Heart left ventricle (tissue), 16 donors: ENCODE data around the gene HOXC11. TPM values are rescaled to one million over a fixed set of nuclear protein-coding genes. Genes with fewer than 3 reads are reported as not detected.

Experiments
- ATAC-seq, 4 donors: fragments of 200-7000 bp; cut with Tn5 transposase; one replicate each; pipeline ENCODE4 v1.9.1; 2020 to 2022; ENCODE audit warnings: moderate library complexity in 4 of 4, mild to moderate bottlenecking in 3 of 4, moderate number of reproducible peaks in 1 of 4
- DNase-seq, 5 donors: peaks; one replicate each; pipeline ENCODE4 v3.0.0-alpha.2; 2020
- H3K27ac ChIP-seq, 12 donors: fragments of 200-600 bp; sonication (generic) in 4 of 12; one replicate each; pipeline versions ENCODE4 v1.5.0 to v1.8.0; 2016 to 2022; ENCODE audit warnings: mild to moderate bottlenecking in 2 of 12
- H3K27me3 ChIP-seq, 9 donors: fragments of 200-600 bp; sonication (generic) in 2 of 9; one replicate each; pipeline versions ENCODE4 v1.5.1 to v1.8.0; 2016 to 2022; ENCODE audit warnings: mild to moderate bottlenecking in 3 of 9
- H3K36me3 ChIP-seq, 9 donors: fragments of 200-600 bp; sonication (generic) in 2 of 9; one replicate each; pipeline versions ENCODE4 v1.5.0 to v1.8.0; 2018 to 2022; ENCODE audit warnings: mild to moderate bottlenecking in 2 of 9
- H3K4me1 ChIP-seq, 12 donors: fragments of 200-600 bp; sonication (generic) in 4 of 12; one replicate each; pipeline versions ENCODE4 v1.5.0 to v1.8.0; 2016 to 2022; ENCODE audit warnings: mild to moderate bottlenecking in 3 of 12
- H3K4me3 ChIP-seq, 12 donors: fragments of 200-600 bp; sonication (generic) in 4 of 12; one replicate each; pipeline versions ENCODE4 v1.5.0 to v1.8.0; 2017 to 2022; ENCODE audit warnings: mild to moderate bottlenecking in 9 of 12, moderate library complexity in 4 of 12
- H3K9me3 ChIP-seq, 12 donors: fragments of 200-600 bp; sonication (generic) in 4 of 12; one replicate each; pipeline versions ENCODE4 v1.5.0 to v1.8.0; 2016 to 2022; ENCODE audit warnings: mild to moderate bottlenecking in 1 of 12
- POLR2A ChIP-seq, 2 donors: fragments of 450-650 bp; IDR thresholded peaks; one replicate each; pipeline ENCODE4 v1.6.1; 2017; ENCODE audit warnings: antibody characterized with exemption in 2 of 2, mild to moderate bottlenecking in 2 of 2, moderate library complexity in 2 of 2
- WGBS, 4 donors: extraction: QIAGEN DNeasy Blood & Tissue Kit in 2 of 4; methylation state at CpG; one replicate each; pipeline versions ENCODE4 v1.1.5 to v1.1.7; 2013 to 2018; 5-methylcytosine and 5-hydroxymethylcytosine counted together
- intact Hi-C, 10 donors: fragments of 100-400 bp; cut with DNase I; formaldehyde crosslinking; loops; one replicate each; pipeline versions ENCODE4 v1.11.1 to v1.14.2; 2022
- polyA plus RNA-seq, 2 donors: library from polyadenylated mRNA; stranded (reverse); fragments of 200-250 nt; gene quantifications; one replicate each; pipeline ENCODE4 v1.2.3, GENCODE V29; 2013
- total RNA-seq, 9 donors: library from RNA; depleted of rRNA in 2 of 9; stranded (reverse); fragments of >200 nt in 2 of 9; fragmentation: NEBNext Ultra II Directional in 3 of 9; extraction: Animal tissue kit (Norgen Biotek cat#: 25700) in 3 of 9; gene quantifications; one replicate each; pipeline versions ENCODE4 v1.1.0 to v1.2.4, GENCODE V29; 2016 to 2023
- TF ChIP-seq, protein P1 (sequence below), 12 donors: fragments of 200-600 bp; sonication (generic) in 4 of 12; IDR thresholded peaks; one replicate each; pipeline versions ENCODE4 v1.5.0 to v1.8.0; 2018 to 2022; ENCODE audit warnings: antibody characterized with exemption in 12 of 12, mild to moderate bottlenecking in 5 of 12
- donor health status: ischemic (EF 13 %, LVEDD 7.1; RV severe dilation, severe dysfunction).
- donor health status: healthy with polysubstance abuse.
- donor health status: DM: no; HTN: yes; CAD: no.
- donor health status: DM: no; HTN: no; CAD: no.
- donor health status: ischemic (EF 25% LVEDD 6.9; RV normal size, moderate dysfunction).
- donor health status: ischemic (EF 25% LVEDD 5.7; RV mildly dilated, moderate dysfunction).
- donor health status: healthy.
- donor health status: DM: yes; HTN: yes; CAD: no.
- donor health status: ischemic (EF 35%, LVEDD 5.7; RV mildly dilated, moderate dysfunction).
- donor health status: nonischemic (EF 11% LVEDD 7.7; RV severe dilation, severe dysfunction).
- donor health status: DM: yes; HTN: yes; CAD: no.
- donor health status: PGD.
- donor health status: ischemic (EF 29% LVEDD 5.4; RV normal size, mild dysfunction).
- donor health status: nonischemic (EF 23%, LVEDD 6.1; RV moderate dilation, normal function).

HOXC11 gene
- total and polyA plus RNA-seq, 11 donors, result not detected

DNA sequence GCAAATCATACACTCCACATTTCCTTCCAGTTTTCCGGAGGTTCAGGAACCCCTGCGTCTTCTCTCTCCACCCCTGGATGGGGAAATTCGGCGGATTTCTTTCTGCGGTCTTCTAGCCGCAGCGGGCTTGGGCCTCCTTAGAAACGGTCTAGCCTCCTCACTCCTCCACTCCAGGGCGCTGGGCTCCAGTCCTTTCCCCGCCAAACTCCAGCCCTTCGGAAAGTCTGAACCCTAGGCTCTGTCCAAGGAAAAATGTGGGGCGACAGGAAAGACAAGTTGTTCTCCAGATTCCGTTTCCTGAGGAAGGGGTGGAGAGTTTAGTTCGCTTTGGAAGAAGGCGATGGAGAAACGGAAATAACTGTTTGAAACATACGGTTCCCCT lies 10.6 kb downstream of the HOXC11 start:
- Histone ChIP-seq H3K4me1 (peaks cover 0 to 19% (median 13%) of the 10 kb centered on the region in 12 donors), H3K36me3 (no peaks in the 10 kb centered on the region), H3K9me3 (no peaks in the 10 kb centered on the region), H3K4me3 (no peak overlapping the region), H3K27ac (no peak overlapping the region), H3K27me3 (peaks cover 68 to 99% (median 97%) of the 10 kb centered on the region in 9 donors)
- 4 to 10% (median 8%) methylated on average over 17 of the region's 17 CpGs for WGBS, 4 donors
- no peak for DNase-seq
- no peak for TF ChIP-seq POLR2A (IDR thresholded peaks at IDR 0.05)
- TF ChIP-seq, protein P1, sequence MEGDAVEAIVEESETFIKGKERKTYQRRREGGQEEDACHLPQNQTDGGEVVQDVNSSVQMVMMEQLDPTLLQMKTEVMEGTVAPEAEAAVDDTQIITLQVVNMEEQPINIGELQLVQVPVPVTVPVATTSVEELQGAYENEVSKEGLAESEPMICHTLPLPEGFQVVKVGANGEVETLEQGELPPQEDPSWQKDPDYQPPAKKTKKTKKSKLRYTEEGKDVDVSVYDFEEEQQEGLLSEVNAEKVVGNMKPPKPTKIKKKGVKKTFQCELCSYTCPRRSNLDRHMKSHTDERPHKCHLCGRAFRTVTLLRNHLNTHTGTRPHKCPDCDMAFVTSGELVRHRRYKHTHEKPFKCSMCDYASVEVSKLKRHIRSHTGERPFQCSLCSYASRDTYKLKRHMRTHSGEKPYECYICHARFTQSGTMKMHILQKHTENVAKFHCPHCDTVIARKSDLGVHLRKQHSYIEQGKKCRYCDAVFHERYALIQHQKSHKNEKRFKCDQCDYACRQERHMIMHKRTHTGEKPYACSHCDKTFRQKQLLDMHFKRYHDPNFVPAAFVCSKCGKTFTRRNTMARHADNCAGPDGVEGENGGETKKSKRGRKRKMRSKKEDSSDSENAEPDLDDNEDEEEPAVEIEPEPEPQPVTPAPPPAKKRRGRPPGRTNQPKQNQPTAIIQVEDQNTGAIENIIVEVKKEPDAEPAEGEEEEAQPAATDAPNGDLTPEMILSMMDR (IDR thresholded peaks at IDR 0.05), result no peak
- no peak for ATAC-seq
- intact Hi-C loops, result no loop called here

DNA sequence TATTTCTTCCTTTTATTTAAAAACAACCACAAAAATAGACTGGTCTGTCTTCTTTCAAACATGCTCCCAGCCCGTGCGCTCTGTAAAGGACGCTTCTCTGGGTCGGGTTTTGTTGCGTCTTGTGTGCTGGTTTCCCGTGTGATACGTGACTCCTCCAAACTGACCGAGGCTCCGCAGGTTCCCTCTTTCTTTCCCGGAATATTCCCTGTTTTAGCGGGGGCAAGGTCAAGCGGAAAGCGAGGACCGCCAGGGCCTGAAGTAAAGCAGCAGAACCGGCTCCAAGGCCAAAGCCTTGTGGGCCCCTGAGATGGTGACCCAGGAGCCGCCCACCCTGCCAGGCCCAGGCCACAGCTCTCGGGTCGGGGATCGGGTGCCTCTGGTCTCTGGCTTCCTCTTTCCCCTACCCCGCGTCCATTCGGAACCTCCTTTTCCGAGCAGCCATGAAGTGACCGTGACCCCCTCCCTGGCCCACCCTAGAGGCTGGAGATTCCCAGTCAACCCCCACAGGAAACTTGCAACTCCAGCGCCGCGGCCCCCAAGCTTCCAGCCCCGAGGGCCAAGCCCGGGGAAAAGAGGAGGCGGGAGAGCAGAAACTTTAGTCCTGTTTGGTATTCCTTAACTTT lies 11.1 kb downstream of the HOXC11 start:
- 3 to 5% (median 3%) methylated on average over 30 of the region's 30 CpGs for WGBS, 4 donors
- Histone ChIP-seq H3K4me1 (peaks cover 0 to 22% (median 13%) of the 10 kb centered on the region in 12 donors), H3K9me3 (no peaks in the 10 kb centered on the region), H3K36me3 (no peaks in the 10 kb centered on the region), H3K4me3 (no peak overlapping the region), H3K27me3 (peaks cover 68 to 99% (median 96%) of the 10 kb centered on the region in 9 donors), H3K27ac (no peak overlapping the region)
- ATAC-seq (no peak), DNase-seq (peak in 1 of 5 donors; percentile 14)
- intact Hi-C loops, result no loop called here
- TF ChIP-seq, protein P1 (IDR thresholded peaks at IDR 0.05), result no peak

DNA sequence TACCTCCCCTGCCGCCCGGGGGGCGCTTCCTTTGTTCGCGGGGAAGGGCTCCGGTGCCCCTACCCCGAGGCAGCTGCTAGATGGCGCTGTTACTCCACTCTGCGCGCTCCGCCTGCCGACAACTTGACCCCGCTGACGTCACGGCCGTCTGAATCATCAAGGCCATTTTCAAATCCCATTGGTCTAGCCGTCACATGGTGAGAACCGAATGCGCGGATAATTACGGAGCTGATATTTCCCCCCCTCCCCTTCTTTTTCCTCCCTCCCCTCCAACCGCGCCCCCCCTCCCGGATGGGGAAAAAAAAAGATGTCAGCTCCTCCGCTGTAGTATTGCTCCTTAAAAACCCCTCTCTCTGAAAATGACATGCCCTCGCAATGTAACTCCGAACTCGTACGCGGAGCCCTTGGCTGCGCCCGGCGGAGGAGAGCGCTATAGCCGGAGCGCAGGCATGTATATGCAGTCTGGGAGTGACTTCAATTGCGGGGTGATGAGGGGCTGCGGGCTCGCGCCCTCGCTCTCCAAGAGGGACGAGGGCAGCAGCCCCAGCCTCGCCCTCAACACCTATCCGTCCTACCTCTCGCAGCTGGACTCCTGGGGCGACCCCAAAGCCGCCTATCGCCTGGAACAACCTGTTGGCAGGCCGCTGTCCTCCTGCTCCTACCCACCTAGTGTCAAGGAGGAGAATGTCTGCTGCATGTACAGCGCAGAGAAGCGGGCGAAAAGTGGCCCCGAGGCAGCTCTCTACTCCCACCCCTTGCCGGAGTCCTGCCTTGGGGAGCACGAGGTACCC lies 12.2 kb downstream of the HOXC11 start, which contains the start of gene HOXC10:
TSS of gene HOXC10 (plus strand) at position 246 of the 791 bp plus-strand sequence. CDS start at position 360, 114 bp downstream.
- intact Hi-C loops, result loop anchor here in 1 of 10 donors (5.0 kb wide), 1 partner anchor 208 kb away; no protein-coding TSS in a partner anchor
- Histone ChIP-seq H3K9me3 (no peaks in the 10 kb centered on the region), H3K4me1 (peaks cover 0 to 27% (median 13%) of the 10 kb centered on the region in 12 donors), H3K27me3 (peaks cover 69 to 100% (median 98%) of the 10 kb centered on the region in 9 donors), H3K4me3 (peak within 1 kb of the TSS in 5 of 12 donors; percentile 5 to 15 (median 7)), H3K36me3 (no peaks in the 10 kb centered on the region), H3K27ac (no peak within 1 kb of the TSS)
- TF ChIP-seq, protein P1 (IDR thresholded peaks at IDR 0.05), result peak in 10 of 12 donors; percentile 8 to 52 (median 32)
- no peak for TF ChIP-seq POLR2A (IDR thresholded peaks at IDR 0.05)
- 4 to 8% (median 5%) methylated on average over 35 to 55 of the region's 55 CpGs for WGBS, 4 donors
- DNase-seq, result peak; percentile 50 to 83 (median 79)
- ATAC-seq, result peak in 3 of 4 donors; percentile 53 to 77 (median 72)

GRCh38 chr12:53985692-53985993 lies 12.7 kb downstream of the HOXC11 start:
- 4 to 7% (median 5%) methylated on average over 4 to 21 of the region's 21 CpGs for WGBS, 4 donors
- Histone ChIP-seq H3K36me3 (no peaks in the 10 kb centered on the region), H3K9me3 (no peaks in the 10 kb centered on the region), H3K27ac (no peak overlapping the region), H3K4me3 (peak overlapping the region in 1 of 12 donors; percentile 15), H3K4me1 (peaks cover 0 to 27% (median 13%) of the 10 kb centered on the region in 12 donors), H3K27me3 (peaks cover 69 to 100% (median 98%) of the 10 kb centered on the region in 9 donors)
- no peak for ATAC-seq
- intact Hi-C loops, result loop anchor here in 1 of 10 donors (5.0 kb wide), 1 partner anchor 208 kb away; no protein-coding TSS in a partner anchor
- no peak for DNase-seq
- TF ChIP-seq, protein P1 (IDR thresholded peaks at IDR 0.05), result no peak
- no peak for TF ChIP-seq POLR2A (IDR thresholded peaks at IDR 0.05)
